HFF-Myc (cell line): Measurements from ENCODE around the gene LRRC47.

ENCODE experiments used
- DNase-seq: peaks from one replicate; pipeline ENCODE4 v3.0.0-alpha.2; 2011; ENCODE audit warnings: low read depth; ENCODE audit errors: extremely low read depth
- H3K4me3 ChIP-seq: replicated peaks from 2 replicates; pipeline ENCODE4 v1.5.1; 2011; ENCODE audit warnings: low read depth, mild to moderate bottlenecking, control low read depth, low read length
- CTCF ChIP-seq: IDR thresholded peaks from 2 replicates; pipeline ENCODE4 v1.5.1; 2012; ENCODE audit warnings: mild to moderate bottlenecking, low read depth, low read length, control low read depth; ENCODE audit errors: missing control alignments

LRRC47 gene

GRCh38 chr1:3738943-3739342 lies 57.4 kb downstream of the LRRC47 start:
- TF ChIP-seq CTCF: no peak
- no peak overlapping the region for H3K4me3 ChIP-seq
- DNase-seq: no peak

GRCh38 chr1:3736708-3737107 lies 59.6 kb downstream of the LRRC47 start:
- DNase-seq: no peak
- no peak overlapping the region for H3K4me3 ChIP-seq
- TF ChIP-seq CTCF: no peak

- TF ChIP-seq CTCF: no peak
- no peak for DNase-seq
- no peak overlapping the region for H3K4me3 ChIP-seq
Observed at GRCh38 chr1:3736131-3736561, 60.2 kb downstream of the LRRC47 start.

- TF ChIP-seq CTCF: no peak
- DNase-seq: no peak
- no peak overlapping the region for H3K4me3 ChIP-seq
Observed at GRCh38 chr1:3735688-3736087, 60.6 kb downstream of the LRRC47 start.

- no peak overlapping the region for H3K4me3 ChIP-seq
- TF ChIP-seq CTCF: no peak
- no peak for DNase-seq
Observed at GRCh38 chr1:3735027-3735681, 61.1 kb downstream of the LRRC47 start.

GRCh38 chr1:3734602-3735001 lies 61.7 kb downstream of the LRRC47 start:
- no peak for DNase-seq
- TF ChIP-seq CTCF: no peak
- no peak overlapping the region for H3K4me3 ChIP-seq
